Heart left ventricle (tissue), 16 donors: ENCODE results near the gene NTM. TPM values are rescaled to one million over a fixed set of nuclear protein-coding genes. Genes with fewer than 3 reads are reported as not detected.

Experiments
- ATAC-seq, 4 donors: fragments of 200-7000 bp; cut with Tn5 transposase; one replicate each; pipeline ENCODE4 v1.9.1; 2020 to 2022; ENCODE audit warnings: moderate library complexity in 4 of 4, mild to moderate bottlenecking in 3 of 4, moderate number of reproducible peaks in 1 of 4
- DNase-seq, 5 donors: peaks; one replicate each; pipeline ENCODE4 v3.0.0-alpha.2; 2020
- H3K27ac ChIP-seq, 12 donors: fragments of 200-600 bp; sonication (generic) in 4 of 12; one replicate each; pipeline versions ENCODE4 v1.5.0 to v1.8.0; 2016 to 2022; ENCODE audit warnings: mild to moderate bottlenecking in 2 of 12
- H3K27me3 ChIP-seq, 9 donors: fragments of 200-600 bp; sonication (generic) in 2 of 9; one replicate each; pipeline versions ENCODE4 v1.5.1 to v1.8.0; 2016 to 2022; ENCODE audit warnings: mild to moderate bottlenecking in 3 of 9
- H3K36me3 ChIP-seq, 9 donors: fragments of 200-600 bp; sonication (generic) in 2 of 9; one replicate each; pipeline versions ENCODE4 v1.5.0 to v1.8.0; 2018 to 2022; ENCODE audit warnings: mild to moderate bottlenecking in 2 of 9
- H3K4me1 ChIP-seq, 12 donors: fragments of 200-600 bp; sonication (generic) in 4 of 12; one replicate each; pipeline versions ENCODE4 v1.5.0 to v1.8.0; 2016 to 2022; ENCODE audit warnings: mild to moderate bottlenecking in 3 of 12
- H3K4me3 ChIP-seq, 12 donors: fragments of 200-600 bp; sonication (generic) in 4 of 12; one replicate each; pipeline versions ENCODE4 v1.5.0 to v1.8.0; 2017 to 2022; ENCODE audit warnings: mild to moderate bottlenecking in 9 of 12, moderate library complexity in 4 of 12
- H3K9me3 ChIP-seq, 12 donors: fragments of 200-600 bp; sonication (generic) in 4 of 12; one replicate each; pipeline versions ENCODE4 v1.5.0 to v1.8.0; 2016 to 2022; ENCODE audit warnings: mild to moderate bottlenecking in 1 of 12
- POLR2A ChIP-seq, 2 donors: fragments of 450-650 bp; IDR thresholded peaks; one replicate each; pipeline ENCODE4 v1.6.1; 2017; ENCODE audit warnings: antibody characterized with exemption in 2 of 2, mild to moderate bottlenecking in 2 of 2, moderate library complexity in 2 of 2
- WGBS, 4 donors: extraction: QIAGEN DNeasy Blood & Tissue Kit in 2 of 4; methylation state at CpG; one replicate each; pipeline versions ENCODE4 v1.1.5 to v1.1.7; 2013 to 2018; 5-methylcytosine and 5-hydroxymethylcytosine counted together
- intact Hi-C, 10 donors: fragments of 100-400 bp; cut with DNase I; formaldehyde crosslinking; loops; one replicate each; pipeline versions ENCODE4 v1.11.1 to v1.14.2; 2022
- polyA plus RNA-seq, 2 donors: library from polyadenylated mRNA; stranded (reverse); fragments of 200-250 nt; gene quantifications; one replicate each; pipeline ENCODE4 v1.2.3, GENCODE V29; 2013
- total RNA-seq, 9 donors: library from RNA; depleted of rRNA in 2 of 9; stranded (reverse); fragments of >200 nt in 2 of 9; fragmentation: NEBNext Ultra II Directional in 3 of 9; extraction: Animal tissue kit (Norgen Biotek cat#: 25700) in 3 of 9; gene quantifications; one replicate each; pipeline versions ENCODE4 v1.1.0 to v1.2.4, GENCODE V29; 2016 to 2023
- TF ChIP-seq, protein P1 (sequence below), 12 donors: fragments of 200-600 bp; sonication (generic) in 4 of 12; IDR thresholded peaks; one replicate each; pipeline versions ENCODE4 v1.5.0 to v1.8.0; 2018 to 2022; ENCODE audit warnings: antibody characterized with exemption in 12 of 12, mild to moderate bottlenecking in 5 of 12
- donor health status: ischemic (EF 13 %, LVEDD 7.1; RV severe dilation, severe dysfunction).
- donor health status: healthy with polysubstance abuse.
- donor health status: DM: no; HTN: yes; CAD: no.
- donor health status: DM: no; HTN: no; CAD: no.
- donor health status: ischemic (EF 25% LVEDD 6.9; RV normal size, moderate dysfunction).
- donor health status: ischemic (EF 25% LVEDD 5.7; RV mildly dilated, moderate dysfunction).
- donor health status: healthy.
- donor health status: DM: yes; HTN: yes; CAD: no.
- donor health status: ischemic (EF 35%, LVEDD 5.7; RV mildly dilated, moderate dysfunction).
- donor health status: nonischemic (EF 11% LVEDD 7.7; RV severe dilation, severe dysfunction).
- donor health status: DM: yes; HTN: yes; CAD: no.
- donor health status: PGD.
- donor health status: ischemic (EF 29% LVEDD 5.4; RV normal size, mild dysfunction).
- donor health status: nonischemic (EF 23%, LVEDD 6.1; RV moderate dilation, normal function).

NTM gene
- total and polyA plus RNA-seq, 11 donors, result 0.40 to 7.7 (median 1.5) TPM

DNA sequence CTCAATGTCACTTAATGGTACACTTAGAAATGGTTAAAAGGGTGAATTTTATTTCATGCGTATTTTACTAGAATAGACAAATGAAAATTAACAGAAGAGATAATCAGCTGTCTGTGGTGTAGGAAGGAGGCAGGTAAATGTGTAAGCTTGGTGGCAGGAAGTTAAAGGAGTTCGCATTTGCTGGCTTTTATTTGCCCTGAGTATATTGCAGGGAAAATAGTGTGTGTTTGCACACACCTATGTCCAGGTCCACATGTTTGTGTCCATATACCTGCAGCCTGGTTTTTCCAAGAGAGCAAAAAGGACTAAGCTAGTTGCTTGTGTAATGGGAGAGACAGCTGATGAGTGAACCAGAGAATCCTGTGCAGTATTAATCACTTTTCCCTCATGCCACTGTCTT is 16.0 kb downstream of the NTM start:
- Histone ChIP-seq H3K9me3 (no peaks in the 10 kb centered on the region), H3K36me3 (no peaks in the 10 kb centered on the region), H3K4me1 (no peaks in the 10 kb centered on the region), H3K27ac (no peak overlapping the region), H3K27me3 (peaks cover 0 to 13% (median 0%) of the 10 kb centered on the region in 9 donors), H3K4me3 (no peak overlapping the region)
- no peak for DNase-seq
- no peak for TF ChIP-seq POLR2A (IDR thresholded peaks at IDR 0.05)
- TF ChIP-seq, protein P1, sequence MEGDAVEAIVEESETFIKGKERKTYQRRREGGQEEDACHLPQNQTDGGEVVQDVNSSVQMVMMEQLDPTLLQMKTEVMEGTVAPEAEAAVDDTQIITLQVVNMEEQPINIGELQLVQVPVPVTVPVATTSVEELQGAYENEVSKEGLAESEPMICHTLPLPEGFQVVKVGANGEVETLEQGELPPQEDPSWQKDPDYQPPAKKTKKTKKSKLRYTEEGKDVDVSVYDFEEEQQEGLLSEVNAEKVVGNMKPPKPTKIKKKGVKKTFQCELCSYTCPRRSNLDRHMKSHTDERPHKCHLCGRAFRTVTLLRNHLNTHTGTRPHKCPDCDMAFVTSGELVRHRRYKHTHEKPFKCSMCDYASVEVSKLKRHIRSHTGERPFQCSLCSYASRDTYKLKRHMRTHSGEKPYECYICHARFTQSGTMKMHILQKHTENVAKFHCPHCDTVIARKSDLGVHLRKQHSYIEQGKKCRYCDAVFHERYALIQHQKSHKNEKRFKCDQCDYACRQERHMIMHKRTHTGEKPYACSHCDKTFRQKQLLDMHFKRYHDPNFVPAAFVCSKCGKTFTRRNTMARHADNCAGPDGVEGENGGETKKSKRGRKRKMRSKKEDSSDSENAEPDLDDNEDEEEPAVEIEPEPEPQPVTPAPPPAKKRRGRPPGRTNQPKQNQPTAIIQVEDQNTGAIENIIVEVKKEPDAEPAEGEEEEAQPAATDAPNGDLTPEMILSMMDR (IDR thresholded peaks at IDR 0.05), result no peak
- WGBS, 4 donors, result 77 to 85% (median 82%) methylated on average over 2 of the region's 2 CpGs
- intact Hi-C loops, result no loop called here
- no peak for ATAC-seq

DNA sequence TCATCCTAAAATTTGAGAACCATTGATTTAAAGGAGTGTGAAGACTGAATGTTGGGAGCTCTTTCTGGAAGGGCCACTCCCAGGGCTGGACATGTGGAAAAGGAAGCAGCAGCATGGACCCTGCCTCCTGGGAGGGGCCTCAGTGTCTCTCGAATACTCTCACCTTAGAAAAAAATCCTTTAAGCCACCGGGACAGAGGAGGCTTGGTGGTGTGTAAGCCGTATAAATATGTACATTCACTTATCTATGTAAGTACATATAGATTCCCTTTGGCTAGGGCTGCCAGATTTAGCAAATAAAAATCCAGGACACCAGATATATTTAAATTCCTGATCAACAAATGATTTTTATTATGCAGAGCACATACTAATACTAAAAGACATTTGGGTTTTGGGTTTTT is 17.6 kb downstream of the NTM start:
- TF ChIP-seq, protein P1 (IDR thresholded peaks at IDR 0.05), result no peak
- no peak for TF ChIP-seq POLR2A (IDR thresholded peaks at IDR 0.05)
- DNase-seq (no peak), ATAC-seq (no peak)
- WGBS, 4 donors, result 64 to 71% (median 66%) methylated on average over 3 of the region's 3 CpGs
- no peaks in the 10 kb centered on the region for H3K36me3 ChIP-seq
- H3K9me3 ChIP-seq, result no peaks in the 10 kb centered on the region
- no peaks in the 10 kb centered on the region for H3K4me1 ChIP-seq
- no peak overlapping the region for H3K4me3 ChIP-seq
- H3K27me3 ChIP-seq, result peaks cover 0 to 13% (median 0%) of the 10 kb centered on the region in 9 donors
- no peak overlapping the region for H3K27ac ChIP-seq
- intact Hi-C loops, result no loop called here

DNA sequence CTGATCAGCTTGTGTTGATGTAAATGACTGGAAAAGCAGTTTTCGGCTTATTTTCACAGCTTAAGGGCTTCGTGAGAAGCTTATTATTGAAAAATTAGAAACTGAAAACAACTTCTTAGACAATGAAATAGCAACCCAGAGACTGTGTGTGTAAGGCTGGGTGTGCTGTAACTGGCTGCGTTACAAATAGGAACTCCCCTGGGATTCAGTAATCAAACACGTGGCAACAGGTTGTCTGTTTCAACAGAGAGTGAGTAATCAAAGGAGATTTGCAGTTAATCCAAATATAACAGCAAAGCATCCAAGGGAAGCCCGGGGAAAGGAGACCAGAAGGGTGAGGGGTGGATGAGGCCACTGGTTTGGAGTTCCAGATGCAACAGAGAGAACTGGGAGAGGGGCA is 19.2 kb downstream of the NTM start:
- Histone ChIP-seq H3K4me1 (no peaks in the 10 kb centered on the region), H3K27ac (no peak overlapping the region), H3K36me3 (no peaks in the 10 kb centered on the region), H3K9me3 (no peaks in the 10 kb centered on the region), H3K27me3 (peaks cover 0 to 13% (median 0%) of the 10 kb centered on the region in 9 donors), H3K4me3 (no peak overlapping the region)
- ATAC-seq (no peak), DNase-seq (no peak)
- no peak for TF ChIP-seq POLR2A (IDR thresholded peaks at IDR 0.05)
- TF ChIP-seq, protein P1 (IDR thresholded peaks at IDR 0.05), result no peak
- 60 to 69% (median 67%) methylated on average over 5 of the region's 5 CpGs for WGBS, 4 donors
- intact Hi-C loops, result no loop called here

DNA sequence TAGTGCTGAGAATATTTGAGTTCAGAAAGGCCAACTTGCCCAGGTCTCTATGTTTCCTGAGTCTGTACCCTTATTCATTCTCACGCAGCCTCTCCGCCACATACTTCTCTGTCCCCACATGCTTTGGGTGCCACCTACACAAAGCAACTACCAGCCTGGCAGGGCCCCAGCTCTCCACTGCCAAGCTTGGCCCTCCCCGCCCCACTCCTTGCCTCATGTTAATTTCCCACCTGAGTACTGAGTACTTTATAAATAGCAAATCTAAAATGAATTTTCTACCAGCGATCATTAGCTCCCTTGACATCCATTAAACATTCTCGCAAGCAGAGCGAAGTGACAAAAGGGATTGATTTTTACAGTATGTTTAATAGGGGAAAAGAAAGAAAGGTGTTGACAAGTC is 20.8 kb downstream of the NTM start:
- 79 to 91% (median 82%) methylated on average over 6 of the region's 6 CpGs for WGBS, 4 donors
- no peaks in the 10 kb centered on the region for H3K36me3 ChIP-seq
- H3K27me3 ChIP-seq, result peaks cover 0 to 10% (median 0%) of the 10 kb centered on the region in 9 donors
- no peak overlapping the region for H3K27ac ChIP-seq
- DNase-seq (no peak), ATAC-seq (no peak)
- no peaks in the 10 kb centered on the region for H3K4me1 ChIP-seq
- intact Hi-C loops, result no loop called here
- no peak overlapping the region for H3K4me3 ChIP-seq
- no peaks in the 10 kb centered on the region for H3K9me3 ChIP-seq
- TF ChIP-seq POLR2A (IDR thresholded peaks at IDR 0.05), result no peak
- TF ChIP-seq, protein P1 (IDR thresholded peaks at IDR 0.05), result no peak
